ENCODE measurements around the gene ABL2.

ABL2 gene

GRCh38 chr1:179095377-179095776 lies 134.1 kb downstream of the ABL2 start:
- no peak for DNase-seq (ENCODE audit: low read depth, low spot score)

- no peak for DNase-seq (ENCODE audit: low read depth, low spot score)
Observed at GRCh38 chr1:179094818-179095217, 134.7 kb downstream of the ABL2 start.

GRCh38 chr1:179092896-179093461 lies 136.5 kb downstream of the ABL2 start:
- DNase-seq (ENCODE audit: low read depth, low spot score): no peak

DNA sequence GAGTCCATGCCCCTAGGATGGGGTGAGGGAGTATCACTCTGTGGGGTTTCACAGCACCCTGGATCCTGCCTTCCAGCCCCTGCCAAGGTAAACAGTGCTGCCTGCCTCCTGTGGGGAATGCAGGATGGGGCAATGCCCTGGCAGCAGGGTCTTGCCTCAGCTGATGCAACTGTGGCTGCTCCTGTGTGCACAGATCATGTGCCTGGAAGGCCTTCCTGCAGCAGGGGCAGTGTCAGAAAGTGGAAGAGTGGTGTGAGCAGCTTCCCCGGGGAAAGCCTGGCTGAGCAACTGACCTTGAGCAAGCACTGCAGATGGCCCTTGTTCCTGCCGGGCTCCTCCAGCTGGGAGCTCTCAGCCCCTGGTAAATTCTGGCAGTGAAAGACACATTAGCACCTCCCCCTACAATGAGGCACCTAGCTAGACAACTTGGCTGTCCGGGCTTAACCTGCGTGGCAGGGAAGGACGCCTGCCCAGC lies 137.7 kb downstream of the ABL2 start:
- no peak for DNase-seq (ENCODE audit: low read depth, low spot score)

- DNase-seq (ENCODE audit: low read depth, low spot score): no peak
Observed at GRCh38 chr1:179090923-179091322, 138.6 kb downstream of the ABL2 start.

DNA sequence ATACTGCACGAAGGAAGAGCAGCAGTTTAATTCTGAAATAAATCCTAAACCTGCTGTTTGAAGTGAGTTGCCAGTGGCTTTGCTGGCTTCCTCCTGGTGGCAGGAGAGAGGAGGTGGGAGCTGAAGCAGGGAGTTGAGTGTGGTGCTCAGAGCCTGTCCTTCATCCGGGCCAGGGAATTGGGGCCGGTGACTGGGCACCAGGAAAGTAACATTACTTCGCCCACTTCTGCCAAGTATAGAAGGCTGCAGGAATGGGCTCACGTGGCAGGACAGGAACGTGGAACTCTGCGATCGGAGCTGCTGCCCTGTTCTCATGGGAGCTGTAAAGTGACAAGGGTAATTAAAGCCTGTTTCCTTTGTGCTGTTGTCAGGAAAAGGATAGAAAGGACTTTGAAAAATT lies 139.0 kb downstream of the ABL2 start:
- no peak for DNase-seq (ENCODE audit: low read depth, low spot score)

- DNase-seq (ENCODE audit: low read depth, low spot score): no peak
Observed at GRCh38 chr1:179089827-179090482, 139.5 kb downstream of the ABL2 start.

- peak; percentile 70 for DNase-seq (ENCODE audit: low read depth, low spot score)
Observed at GRCh38 chr1:179087665-179088064, 141.8 kb downstream of the ABL2 start.

GRCh38 chr1:179083533-179083932 lies 145.9 kb downstream of the ABL2 start:
- DNase-seq (ENCODE audit: low read depth, low spot score): no peak

GRCh38 chr1:179082999-179083335 lies 146.5 kb downstream of the ABL2 start:
- DNase-seq (ENCODE audit: low read depth, low spot score): no peak

GRCh38 chr1:179082333-179082998 lies 147.0 kb downstream of the ABL2 start:
- no peak for DNase-seq (ENCODE audit: low read depth, low spot score)

DNA sequence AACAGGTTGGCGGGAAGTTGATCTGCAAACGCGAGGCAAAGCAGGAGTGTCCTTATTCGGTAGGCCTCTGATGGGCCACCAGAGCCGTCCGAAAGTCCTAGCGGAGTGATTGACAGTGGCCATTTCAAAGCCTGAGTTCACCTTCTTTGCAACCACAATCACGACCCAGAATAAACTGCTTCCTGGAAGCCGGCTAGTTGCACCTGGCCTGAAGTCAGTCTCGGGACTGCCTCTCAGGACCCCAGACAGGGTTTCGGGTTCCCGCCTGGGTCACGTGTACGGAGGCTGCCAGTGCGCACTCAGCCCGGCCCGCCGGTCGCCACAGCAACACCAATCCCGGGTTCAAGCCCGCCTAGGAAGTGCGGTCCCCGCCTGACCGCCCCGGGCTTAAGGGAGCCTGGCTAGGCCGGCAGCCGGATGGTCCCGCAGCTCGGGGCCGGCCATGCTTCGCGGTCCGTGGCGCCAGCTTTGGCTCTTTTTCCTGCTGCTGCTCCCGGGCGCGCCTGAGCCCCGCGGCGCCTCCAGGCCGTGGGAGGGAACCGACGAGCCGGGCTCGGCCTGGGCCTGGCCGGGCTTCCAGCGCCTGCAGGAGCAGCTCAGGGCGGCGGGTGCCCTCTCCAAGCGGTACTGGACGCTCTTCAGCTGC lies 147.7 kb downstream of the ABL2 start, which contains the start of gene TOR3A:
TOR3A (plus strand) TSS at position 384 of the 646 bp plus-strand sequence; CDS start at position 443, 59 bp downstream.
- peak; percentile 82 for DNase-seq (ENCODE audit: low read depth, low spot score)

DNA sequence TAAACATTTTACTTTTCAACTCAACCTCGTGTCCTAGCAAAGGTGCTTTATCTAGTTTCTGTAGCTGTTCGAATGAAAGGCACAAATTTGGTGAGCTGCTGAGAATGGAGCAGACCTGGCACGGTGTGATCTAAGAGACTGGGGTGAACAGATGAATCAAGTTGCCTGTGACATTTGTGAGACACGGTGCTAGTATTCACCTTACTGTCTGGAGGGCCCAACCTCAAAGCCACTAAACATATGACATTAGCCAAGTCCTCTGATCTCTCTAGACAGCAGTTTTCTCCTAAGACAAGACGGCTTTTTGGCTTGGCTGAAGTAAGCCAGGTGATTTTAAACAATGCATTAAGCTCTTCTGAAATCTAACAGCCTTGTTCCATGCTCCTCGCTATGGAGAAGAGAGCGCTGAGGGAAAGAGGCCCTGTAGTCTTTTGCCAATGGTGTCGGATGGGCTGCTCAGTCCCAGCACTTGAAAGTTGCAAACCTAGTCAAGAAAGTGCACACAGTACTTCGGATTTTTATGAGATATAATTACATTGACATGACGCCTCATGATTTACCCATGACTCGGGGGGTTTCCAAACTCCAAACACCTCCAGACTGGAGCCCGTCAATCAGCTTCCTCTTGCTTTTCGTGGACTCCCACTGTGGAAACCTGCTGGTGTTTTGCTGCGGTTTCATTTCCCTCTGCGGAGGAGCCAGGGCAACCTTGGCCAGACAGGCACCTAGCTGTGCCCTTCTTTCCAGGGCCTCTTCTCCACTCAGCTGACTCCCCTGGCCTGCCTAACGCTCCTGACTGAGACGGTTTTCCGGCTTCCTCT lies 148.4 kb downstream of the ABL2 start:
- no peak for DNase-seq (ENCODE audit: low read depth, low spot score)

DNA sequence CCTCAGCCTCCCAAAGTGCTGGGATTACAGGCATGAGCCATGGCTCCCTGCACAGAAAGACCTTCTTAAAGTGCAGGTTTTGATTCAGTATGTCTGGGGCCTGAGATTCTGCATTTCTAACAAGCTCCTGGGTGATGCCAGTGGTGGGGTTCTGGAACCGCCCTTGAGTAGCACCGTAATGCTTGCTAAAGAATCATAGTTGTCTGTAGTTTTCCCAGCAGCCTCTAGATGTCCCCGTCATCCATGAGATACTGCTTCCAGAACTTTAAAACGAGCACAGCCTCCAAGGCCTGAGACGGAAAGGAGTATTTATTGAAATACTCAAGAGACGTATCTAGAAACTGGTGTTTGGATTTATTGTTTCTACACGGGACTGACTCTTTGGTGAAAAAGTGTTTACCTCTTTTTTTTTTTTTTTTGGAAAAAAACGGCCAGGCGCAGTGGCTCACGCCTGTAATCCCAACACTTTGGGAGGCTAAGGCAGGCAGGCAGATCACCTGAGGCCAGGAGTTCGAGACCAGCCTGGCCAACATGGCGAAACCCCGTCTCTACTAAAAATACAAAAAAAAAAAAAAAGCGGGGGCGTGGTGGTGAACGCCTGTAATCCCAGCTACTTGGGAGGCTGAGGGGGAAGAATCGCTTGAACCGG lies 150.2 kb downstream of the ABL2 start:
- no peak for DNase-seq (ENCODE audit: low read depth, low spot score)

DNA sequence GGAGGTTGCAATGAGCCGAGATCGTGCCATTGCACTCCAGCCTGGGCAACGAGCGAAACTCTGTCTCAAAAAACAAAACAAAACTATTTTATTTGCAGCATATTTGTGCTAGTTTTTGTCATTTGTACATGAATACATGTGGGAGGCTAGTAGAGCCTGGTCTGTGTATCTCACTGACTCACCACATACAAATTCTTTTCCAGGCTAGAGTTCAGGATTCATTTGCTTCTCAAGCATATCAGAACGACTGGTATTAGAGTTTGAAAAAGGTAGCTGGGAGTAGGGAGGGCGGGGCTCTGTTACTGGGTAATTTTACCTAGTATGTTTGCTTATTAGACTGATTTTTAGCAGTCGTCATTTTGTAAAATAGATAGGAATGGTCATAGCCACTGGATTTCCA lies 152.1 kb downstream of the ABL2 start:
- no peak for DNase-seq (ENCODE audit: low read depth, low spot score)

GRCh38 chr1:179066471-179066870 lies 163.0 kb downstream of the ABL2 start:
- no peak for DNase-seq (ENCODE audit: low read depth, low spot score)

DNA sequence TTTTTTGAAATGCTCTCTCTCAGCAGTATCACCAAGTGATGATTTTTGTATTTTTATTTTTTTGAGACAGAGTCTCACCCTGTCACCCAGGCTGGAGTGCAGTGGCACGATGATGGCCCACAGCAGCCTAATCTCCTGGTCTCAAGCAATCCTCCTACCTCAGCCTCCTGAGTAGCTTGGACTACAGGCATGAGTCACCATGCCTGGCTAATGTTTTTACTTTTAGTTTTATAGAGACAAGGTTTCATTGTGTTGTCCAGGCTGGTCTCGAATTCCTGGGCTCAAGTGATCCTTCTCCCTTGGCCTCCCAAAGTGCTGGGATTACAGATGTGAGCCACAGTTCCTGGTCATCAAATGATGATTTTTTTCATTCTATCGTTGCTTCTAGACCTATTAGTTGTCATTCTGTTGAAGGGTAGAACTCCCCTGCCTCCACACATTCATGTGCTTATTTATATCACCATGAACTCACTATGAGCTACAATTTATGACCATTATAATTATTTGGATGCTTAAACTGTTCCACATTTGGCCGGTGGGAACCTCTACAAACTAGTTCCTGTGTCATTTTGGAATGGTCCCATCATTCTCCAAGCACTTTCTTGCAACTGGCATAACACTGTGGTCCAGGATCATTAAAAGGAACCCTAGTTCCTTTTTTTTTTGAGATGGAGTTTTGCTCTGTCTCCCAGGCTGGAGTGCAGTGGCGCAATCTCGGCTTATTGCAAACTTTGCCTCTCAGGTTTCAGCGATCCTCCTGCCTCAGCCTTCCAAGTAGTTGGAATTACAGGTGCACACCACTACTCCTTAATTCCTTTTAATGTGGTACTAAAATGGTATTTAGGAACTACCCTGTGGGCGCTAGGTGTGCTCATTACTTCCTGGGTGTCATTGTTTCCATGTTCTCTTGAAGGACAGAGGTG lies 167.9 kb downstream of the ABL2 start:
- DNase-seq (ENCODE audit: low read depth, low spot score): no peak

- no peak for DNase-seq (ENCODE audit: low read depth, low spot score)
Observed at GRCh38 chr1:179058487-179059483, 170.7 kb downstream of the ABL2 start.

- DNase-seq (ENCODE audit: low read depth, low spot score): no peak
Observed at GRCh38 chr1:179055937-179056336, 173.5 kb downstream of the ABL2 start.

All from iPS DF 19.7 (cell line).